ENCODE results near the gene IAPP. TPM values are rescaled to one million over a fixed set of nuclear protein-coding genes. Genes with fewer than 3 reads are reported as not detected.
"Not testable (repeated sequence)": the region's sequence is repeated elsewhere in the genome, so short reads cannot be mapped to it uniquely, and the experiment has no call there.

Gene IAPP
- total RNA-seq, 2 donors from 2014 or later, result not detected

GRCh38 chr12:21354641-21355040, 18.1 kb upstream of the IAPP start:
- H3K36me3 Mint-ChIP-seq, result no peaks in the 10 kb centered on the region
- ATAC-seq, result no peak
- no peaks in the 10 kb centered on the region for H3K9me3 Mint-ChIP-seq
- no peak overlapping the region for H3K27ac Mint-ChIP-seq
- no peak for DNase-seq (ENCODE audit: low spot score in 2 of 2)

GRCh38 chr12:21360632-21361031, 12.1 kb upstream of the IAPP start:
- not testable (repeated sequence) for DNase-seq (ENCODE audit: low spot score in 2 of 2); H3K27ac Mint-ChIP-seq; H3K36me3 Mint-ChIP-seq; ATAC-seq; H3K9me3 Mint-ChIP-seq

- Mint-ChIP-seq H3K36me3 (no peaks in the 10 kb centered on the region), H3K9me3 (no peaks in the 10 kb centered on the region), H3K27ac (no peak overlapping the region)
- ATAC-seq (peak in 1 of 2 donors; percentile 55), DNase-seq (ENCODE audit: low spot score in 2 of 2) (no peak)
These were observed 3.3 kb upstream of the IAPP start for GRCh38 chr12:21369141-21369980.

DNA sequence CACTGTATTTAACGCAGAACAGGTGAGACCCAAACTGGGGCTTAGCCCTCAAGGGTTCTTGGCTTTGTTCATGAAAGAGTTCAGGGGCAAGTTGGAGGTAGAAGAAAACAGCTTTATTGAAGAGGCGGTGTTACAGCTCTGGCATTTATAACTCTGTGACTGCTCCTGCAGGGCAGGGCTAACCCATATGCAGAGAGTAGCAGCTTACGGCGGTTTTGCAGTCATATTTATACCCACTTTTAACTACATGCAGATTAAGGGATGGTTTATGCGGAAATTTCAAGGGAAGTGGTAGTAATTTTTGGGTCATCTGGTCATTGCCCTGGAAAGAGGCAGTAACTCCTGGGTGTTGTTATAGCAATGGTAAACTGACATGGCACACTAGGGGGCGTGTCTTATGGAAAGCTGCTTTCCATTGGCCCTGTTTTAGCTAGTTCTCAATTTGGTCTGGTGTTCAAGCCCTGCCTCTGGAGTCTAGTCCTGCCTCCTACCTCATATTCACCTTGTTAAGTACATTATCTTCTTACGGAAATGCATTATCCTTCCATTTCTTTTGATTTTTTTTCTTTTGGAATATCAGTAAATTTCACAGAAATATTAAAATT, 1.8 kb upstream of the IAPP start:
- ATAC-seq (no peak), DNase-seq (ENCODE audit: low spot score in 2 of 2) (no peak)
- no peaks in the 10 kb centered on the region for H3K36me3 Mint-ChIP-seq
- H3K27ac Mint-ChIP-seq, result no peak overlapping the region
- H3K9me3 Mint-ChIP-seq, result no peaks in the 10 kb centered on the region

DNA sequence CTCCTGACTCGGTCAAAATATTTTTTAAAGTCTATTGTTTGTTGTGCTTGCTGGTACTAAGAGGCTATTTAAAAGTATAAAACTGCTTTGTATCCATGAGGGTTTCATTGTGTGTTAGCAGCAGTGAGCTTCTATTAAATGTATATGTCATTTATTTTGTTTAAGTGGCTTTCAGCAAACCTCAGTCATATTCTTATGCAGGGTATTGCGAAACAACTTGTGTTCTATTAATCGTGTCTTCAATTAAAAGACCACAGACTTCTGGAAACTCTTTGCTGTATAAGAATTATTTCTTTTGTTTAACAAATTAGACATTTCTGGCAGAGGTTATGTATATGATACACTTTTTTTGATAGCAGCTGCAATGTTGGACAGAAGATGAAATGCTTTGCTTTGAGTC, 6.5 kb downstream of the IAPP start:
- Mint-ChIP-seq H3K9me3 (no peaks in the 10 kb centered on the region), H3K36me3 (no peaks in the 10 kb centered on the region), H3K27ac (no peak overlapping the region)
- DNase-seq (ENCODE audit: low spot score in 2 of 2), result no peak
- no peak for ATAC-seq

GRCh38 chr12:21381320-21381719, 8.6 kb downstream of the IAPP start:
- not testable (repeated sequence) for H3K36me3 Mint-ChIP-seq; ATAC-seq; DNase-seq (ENCODE audit: low spot score in 2 of 2); H3K9me3 Mint-ChIP-seq; H3K27ac Mint-ChIP-seq

DNA sequence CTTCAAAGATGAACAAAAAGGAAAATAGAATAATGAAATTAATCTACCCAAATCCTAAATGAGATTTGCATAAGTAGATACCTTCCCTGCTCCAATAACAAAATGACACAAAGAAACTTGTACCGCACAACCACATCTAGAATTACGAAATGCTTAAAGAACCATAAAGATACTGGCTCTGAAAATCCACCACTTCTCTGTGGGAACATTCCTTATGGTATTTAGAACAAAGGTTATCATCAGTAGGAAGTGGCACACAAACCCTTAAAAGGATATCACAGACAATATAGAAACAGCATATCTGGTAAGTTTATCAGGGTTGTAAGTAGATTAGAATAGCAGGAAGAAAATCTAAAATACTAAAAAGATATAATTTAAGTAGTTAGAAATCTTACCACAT, 11.6 kb downstream of the IAPP start:
- no peaks in the 10 kb centered on the region for H3K9me3 Mint-ChIP-seq
- H3K27ac Mint-ChIP-seq, result no peak overlapping the region
- ATAC-seq (no peak), DNase-seq (ENCODE audit: low spot score in 2 of 2) (no peak)
- H3K36me3 Mint-ChIP-seq, result no peaks in the 10 kb centered on the region

GRCh38 chr12:21387174-21387573, 14.5 kb downstream of the IAPP start:
- ATAC-seq, result no peak
- Mint-ChIP-seq H3K27ac (no peak overlapping the region), H3K36me3 (no peaks in the 10 kb centered on the region), H3K9me3 (no peaks in the 10 kb centered on the region)
- no peak for DNase-seq (ENCODE audit: low spot score in 2 of 2)

DNA sequence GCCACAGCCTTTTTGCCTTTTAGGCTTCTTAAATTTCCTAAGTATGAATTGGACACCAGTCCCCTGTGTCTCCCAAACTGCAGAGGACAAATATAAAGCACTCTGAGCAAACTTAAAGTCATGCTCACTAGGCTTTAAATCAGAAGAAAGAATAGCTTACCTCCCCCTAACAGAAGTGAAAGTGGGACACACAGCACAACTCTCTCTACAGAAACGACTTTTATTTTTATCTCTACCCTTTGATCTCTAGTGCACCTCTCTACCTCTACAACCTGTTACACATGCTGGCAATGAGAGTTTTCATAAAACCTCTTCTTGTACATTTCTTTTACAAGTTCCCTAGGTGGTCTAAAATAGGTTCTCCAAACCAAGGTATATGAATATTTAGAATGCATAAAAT, 19.7 kb downstream of the IAPP start:
- Mint-ChIP-seq H3K9me3 (no peaks in the 10 kb centered on the region), H3K36me3 (no peaks in the 10 kb centered on the region), H3K27ac (no peak overlapping the region)
- DNase-seq (ENCODE audit: low spot score in 2 of 2), result no peak
- no peak for ATAC-seq

- H3K27ac Mint-ChIP-seq; DNase-seq (ENCODE audit: low spot score in 2 of 2); H3K36me3 Mint-ChIP-seq; H3K9me3 Mint-ChIP-seq; ATAC-seq: not testable (repeated sequence)
These were observed 22.3 kb downstream of the IAPP start for GRCh38 chr12:21394828-21395626.

DNA sequence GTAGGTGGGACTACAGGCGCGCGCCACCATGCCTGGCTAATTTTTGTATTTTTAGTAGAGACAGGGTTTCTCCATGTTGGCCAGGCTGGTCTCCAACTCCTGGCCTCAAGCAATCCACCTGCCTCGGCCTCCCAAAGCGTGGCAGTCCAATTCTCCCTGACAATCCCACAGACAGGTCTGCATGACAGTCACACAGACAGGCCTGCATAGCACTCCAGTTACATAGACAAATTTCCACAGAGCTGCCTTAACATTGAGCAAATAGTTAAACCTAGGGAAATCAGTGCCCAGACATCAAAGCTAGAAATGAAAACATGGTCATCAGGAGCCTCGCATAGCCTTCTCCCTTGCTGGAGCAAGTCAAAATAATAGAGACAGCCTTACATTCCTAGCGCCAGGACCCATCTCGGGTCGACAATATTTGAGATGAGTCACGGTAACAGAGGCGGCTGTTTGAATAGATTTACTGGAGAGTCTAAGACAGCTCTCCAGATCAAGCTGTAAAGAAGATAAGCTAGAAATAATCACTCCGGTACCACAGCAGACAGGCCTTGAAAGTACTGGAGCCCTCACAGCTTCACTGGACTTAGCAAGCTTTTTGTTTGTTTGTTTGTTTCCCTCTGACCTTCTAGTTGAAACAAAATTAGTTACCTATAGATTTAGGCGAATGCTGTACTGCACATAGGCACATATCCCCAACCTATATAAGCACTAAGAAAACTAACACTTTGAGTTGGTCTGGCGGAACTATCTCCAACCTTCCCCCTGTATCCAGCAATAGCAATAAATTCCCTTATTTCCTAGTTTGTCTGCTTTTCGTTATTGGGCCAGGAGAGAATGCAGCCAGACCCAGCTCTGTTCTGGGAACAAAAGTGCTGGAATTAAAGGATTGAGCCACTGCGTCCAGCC, 40.9 kb downstream of the IAPP start:
- Mint-ChIP-seq H3K36me3 (peaks cover 0 to 4% of the 10 kb centered on the region in 2 donors), H3K27ac (no peak overlapping the region), H3K9me3 (no peaks in the 10 kb centered on the region)
- ATAC-seq (no peak), DNase-seq (ENCODE audit: low spot score in 2 of 2) (no peak)

- DNase-seq (ENCODE audit: low spot score in 2 of 2), result no peak
- no peak for ATAC-seq
- Mint-ChIP-seq H3K36me3 (peaks cover 0 to 4% of the 10 kb centered on the region in 2 donors), H3K27ac (no peak overlapping the region), H3K9me3 (no peaks in the 10 kb centered on the region)
These were observed 43.9 kb downstream of the IAPP start for GRCh38 chr12:21416511-21417121.

GRCh38 chr12:21418398-21418797, 45.7 kb downstream of the IAPP start:
- H3K36me3 Mint-ChIP-seq; DNase-seq (ENCODE audit: low spot score in 2 of 2); H3K9me3 Mint-ChIP-seq; H3K27ac Mint-ChIP-seq; ATAC-seq: not testable (repeated sequence)

- not testable (repeated sequence) for H3K27ac Mint-ChIP-seq; H3K9me3 Mint-ChIP-seq; DNase-seq (ENCODE audit: low spot score in 2 of 2); ATAC-seq; H3K36me3 Mint-ChIP-seq
These were observed 46.5 kb downstream of the IAPP start for GRCh38 chr12:21419009-21419699.

DNA sequence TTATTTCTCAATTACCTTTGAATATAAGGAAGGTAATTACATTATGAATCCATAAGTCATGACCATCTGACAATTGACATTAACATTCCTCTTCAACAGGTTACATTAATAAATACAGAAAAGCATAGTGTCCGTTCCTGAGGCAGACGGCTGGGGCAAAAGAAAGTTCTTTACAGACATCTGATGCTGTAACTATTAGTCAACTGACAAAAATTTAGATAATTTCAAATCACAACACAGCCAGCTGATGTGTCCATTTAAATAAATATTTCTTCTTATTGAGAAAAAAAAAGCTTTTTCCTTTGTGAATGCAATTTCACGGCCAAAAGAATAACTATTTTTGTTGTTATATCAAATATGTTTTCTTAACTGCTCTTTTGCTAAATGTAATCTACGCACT, 55.5 kb downstream of the IAPP start:
- no peak overlapping the region for H3K27ac Mint-ChIP-seq
- no peak for ATAC-seq
- no peaks in the 10 kb centered on the region for H3K36me3 Mint-ChIP-seq
- no peak for DNase-seq (ENCODE audit: low spot score in 2 of 2)
- H3K9me3 Mint-ChIP-seq, result no peaks in the 10 kb centered on the region

All from activated naive CD4-positive, alpha-beta T cell treated with anti-CD3 and anti-CD28 coated beads, Interleukin-2, amount 50 U/mL, for 72 hours (primary cell).